K562 (cell line): ENCODE measurements around the gene ADSS1. TPM values are rescaled to one million over a fixed set of nuclear protein-coding genes. Genes with fewer than 3 reads are reported as not detected.
A peak's percentile ranks its signal among the peaks of the same experiment; 100 is the strongest.

Experiments used
- ATAC-seq: fragments of 200-7000 bp; cut with Tn5 transposase; 3 replicates; pipeline ENCODE4 v1.9.1; 2020; ENCODE audit warnings: moderate library complexity
- BruUV-seq: library from RNA; stranded (reverse); fragments of 400-500 nt; replicated peaks from 2 replicates; lab custom pipeline; 2021; lab: Mats Ljungman, UMichigan
- CTCF ChIA-PET: fragments of 300-600 bp; formaldehyde crosslinking; extraction: SDS; loops from one replicate; lab custom pipeline; 2021; ENCODE audit warnings: low intra/inter-chr PET ratio; lab: Yijun Ruan, JAX
- POLR2A ChIA-PET: fragments of 300-600, 350-650 bp; sonication (Branson Sonifier 250); formaldehyde crosslinking; extraction: SDS; loops from one replicate; lab custom pipeline; 2021; ENCODE audit warnings: antibody characterized with exemption, inconsistent platforms; lab: Yijun Ruan, JAX
- DNase-seq, 4 experiments: peaks; one replicate each; pipeline versions ENCODE4 v3.0.0 to v3.0.0-alpha.2; 2011 to 2018; ENCODE audit warnings: low spot score in 3 of 4, mixed read lengths in 3 of 4; ENCODE audit errors: extremely low read depth in 1 of 4
- FAIRE-seq: peaks from 2 replicates; lab custom pipeline; 2011; peaks lifted over from hg19 to GRCh38; lab: Jason Lieb, UNC
- H2AFZ ChIP-seq: 2 replicates; pipeline ENCODE4 v1.6.0; 2011; ENCODE audit warnings: low read depth, low read length, control low read depth, inconsistent platforms
- H3K27ac ChIP-seq: fragments of 200-600 bp; 3 replicates; pipeline ENCODE4 v1.8.0; 2011; ENCODE audit warnings: low read depth, mild to moderate bottlenecking, control low read depth, inconsistent platforms, low read length, moderate library complexity, mixed read lengths; ENCODE audit errors: extremely low read depth
- H3K27me3 ChIP-seq, 2 experiments: fragments of 300-600 bp in 1 of 2; 2 replicates in 1 of 2; 3 replicates in 1 of 2; pipeline versions ENCODE4 v1.6.0 to v1.8.0; 2011; ENCODE audit warnings: inconsistent platforms in 2 of 2, low read length in 2 of 2, mild to moderate bottlenecking in 1 of 2, mixed read lengths in 1 of 2, moderate library complexity in 1 of 2; ENCODE audit not compliant: control insufficient read depth in 2 of 2, insufficient read depth in 2 of 2
- H3K36me3 ChIP-seq: fragments of 300-600 bp; 3 replicates; pipeline ENCODE4 v1.8.0; 2011; ENCODE audit warnings: mild to moderate bottlenecking, low read length, inconsistent platforms; ENCODE audit not compliant: control insufficient read depth, insufficient read depth
- H3K4me1 ChIP-seq, 2 experiments: fragments of 200-600 bp in 1 of 2; replicated peaks in 1 of 2; 2 replicates in 1 of 2; 3 replicates in 1 of 2; pipeline versions ENCODE4 v1.5.1 to v1.8.0; 2011; ENCODE audit warnings: inconsistent platforms in 2 of 2, low read length in 2 of 2, mild to moderate bottlenecking in 1 of 2, mixed read lengths in 1 of 2, moderate library complexity in 1 of 2; ENCODE audit not compliant: control insufficient read depth in 2 of 2, insufficient read depth in 2 of 2
- H3K4me2 ChIP-seq: 2 replicates; pipeline ENCODE4 v1.6.1; 2011; ENCODE audit warnings: low read length, control low read depth, inconsistent platforms, mixed read lengths; ENCODE audit not compliant: insufficient read depth
- H3K4me3 ChIP-seq: fragments of 200-600 bp; sonication (generic), shearing (Covaris generic); 2 replicates; pipeline ENCODE4 v1.5.1; 2016; ENCODE audit warnings: control low read depth, inconsistent platforms
- H3K79me2 ChIP-seq: fragments of 200-600 bp; 3 replicates; pipeline ENCODE4 v1.8.0; 2011; ENCODE audit warnings: low read length, inconsistent platforms; ENCODE audit not compliant: control insufficient read depth, insufficient read depth
- H3K9ac ChIP-seq, 2 experiments: 2 replicates each; pipeline versions ENCODE4 v1.6.0 to v1.6.1; 2011; ENCODE audit warnings: low read depth in 2 of 2, low read length in 2 of 2, control low read depth in 1 of 2, inconsistent platforms in 1 of 2, mild to moderate bottlenecking in 1 of 2, mixed read lengths in 1 of 2; ENCODE audit not compliant: insufficient read depth in 1 of 2
- H3K9me1 ChIP-seq: one replicate; pipeline ENCODE4 v1.6.0; 2011; ENCODE audit warnings: inconsistent platforms, mild to moderate bottlenecking, low read length, moderate library complexity; ENCODE audit not compliant: control insufficient read depth, insufficient read depth
- H3K9me3 ChIP-seq: replicated peaks from 2 replicates; pipeline ENCODE4 v1.5.1; 2011; ENCODE audit warnings: low read depth, low read length, inconsistent platforms; ENCODE audit not compliant: control insufficient read depth, insufficient read depth
- H4K20me1 ChIP-seq: replicated peaks from 2 replicates; pipeline ENCODE4 v1.6.1; 2011; ENCODE audit warnings: low read length, inconsistent platforms, mixed read lengths; ENCODE audit not compliant: control insufficient read depth, insufficient read depth
- ELF1 ChIP-seq: fragments of 200-800 bp; sonication (Bioruptor generic); IDR thresholded peaks from 2 replicates; pipeline ENCODE4 v1.6.1; 2016; ENCODE audit warnings: missing genetic modification characterization, missing compliant biosample characterization
- ELF2 ChIP-seq: fragments of 250-450 bp; sonication (Bioruptor Pico); IDR thresholded peaks from 2 replicates; pipeline ENCODE4 v1.5.0; 2021; ENCODE audit warnings: mild to moderate bottlenecking
- EP400 ChIP-seq: fragments of 450-650 bp; IDR thresholded peaks from 2 replicates; pipeline ENCODE4 v1.6.1; 2017; ENCODE audit warnings: antibody characterized with exemption, mild to moderate bottlenecking, moderate library complexity
- KLF13 ChIP-seq: fragments of 450-650 bp; IDR thresholded peaks from 2 replicates; pipeline ENCODE4 v1.6.1; 2016; ENCODE audit warnings: missing genetic modification characterization, low read depth, mild to moderate bottlenecking, missing compliant biosample characterization, moderate library complexity, borderline replicate concordance
- MYC ChIP-seq, 2 experiments: fragments of 250-450 bp in 1 of 2; sonication (Bioruptor Pico) in 1 of 2; IDR thresholded peaks; 2 replicates each; pipeline versions ENCODE4 v1.5.1 to v1.6.1; 2012 to 2021; ENCODE audit warnings: low read depth in 2 of 2, borderline replicate concordance in 1 of 2, improper control_type of control experiment in 1 of 2, low read length in 1 of 2, mild to moderate bottlenecking in 1 of 2, moderate library complexity in 1 of 2
- PHF20 ChIP-seq: fragments of 450-650 bp; IDR thresholded peaks from 2 replicates; pipeline ENCODE4 v1.6.1; 2018; ENCODE audit not compliant: partially characterized antibody
- PURB ChIP-seq: sonication (generic); formaldehyde crosslinking; IDR thresholded peaks from 2 replicates; pipeline ENCODE4 v1.9.0; 2021; ENCODE audit warnings: low read depth, mild to moderate bottlenecking, missing genetic modification reagents
- SREBF2 ChIP-seq: sonication (generic); formaldehyde crosslinking; IDR thresholded peaks from 2 replicates; pipeline ENCODE4 v1.4.0; 2020; ENCODE audit warnings: mild to moderate bottlenecking, missing genetic modification reagents
- TAF15 ChIP-seq: fragments of 200-400 bp; formaldehyde crosslinking; IDR thresholded peaks from 2 replicates; pipeline ENCODE4 v1.6.1; 2017; ENCODE audit warnings: mild to moderate bottlenecking, low read depth, low read length, moderate library complexity
- TBL1XR1 ChIP-seq, 2 experiments: IDR thresholded peaks; 2 replicates each; pipeline ENCODE4 v1.6.1; 2012; ENCODE audit warnings: improper control_type of control experiment in 2 of 2, low read length in 2 of 2, mild to moderate bottlenecking in 1 of 2
- WGBS: fragments of 100-300 bp; shearing (Covaris generic); methylation state at CpG from one replicate; pipeline ENCODE4 v1.1.6; 2016; ENCODE audit warnings: low coverage, mixed read lengths; ENCODE audit not compliant: insufficient coverage; ENCODE audit errors: missing lambda C conversion rate; 5-methylcytosine and 5-hydroxymethylcytosine counted together
- in situ Hi-C: fragments of 300-500 bp; cut with MboI; formaldehyde crosslinking; loops from 4 replicates; pipeline ENCODE4 v1.15.0; 2018; ENCODE audit warnings: inconsistent platforms, mixed read lengths
- intact Hi-C: fragments of 100-400 bp; cut with micrococcal nuclease; formaldehyde crosslinking; loops from 2 replicates; pipeline ENCODE4 v1.14.2; 2022
- polyA plus RNA-seq, 8 experiments: library from polyadenylated mRNA; depleted of rRNA in 4 of 8; stranded (reverse) in 5 of 8; unstranded in 3 of 8; fragments of >200 nt; fragmentation: Nextera tagmentation in 2 of 8; fragmentation: Illumina TruSeq in 1 of 8; extraction: Ambion mirVana in 2 of 8; extraction: Trizol in 1 of 8; gene quantifications; 2 replicates each; pipeline versions ENCODE4 v1.2.1 to v1.2.3, GENCODE V29; 2011 to 2014; ENCODE audit warnings: inconsistent platforms in 1 of 8, missing spikeins in 1 of 8
- total RNA-seq, 7 experiments: library from RNA; depleted of rRNA in 6 of 7; stranded (reverse); fragments of >200 nt in 6 of 7; fragmentation: Illumina TruSeq in 2 of 7; extraction: Trizol in 2 of 7; gene quantifications; 2 replicates each; pipeline versions ENCODE4 v1.2.1 to v1.2.3, GENCODE V29; 2011 to 2021; ENCODE audit warnings: low replicate concordance in 1 of 7
- TF ChIP-seq, protein P1 (sequence below): IDR thresholded peaks from 3 replicates; pipeline ENCODE4 v1.6.1; 2011; ENCODE audit warnings: borderline replicate concordance, mild to moderate bottlenecking, moderate library complexity; ENCODE audit not compliant: insufficient read length; ENCODE audit errors: extremely low read depth

The ADSS1 gene
- total and polyA plus RNA-seq, 9 of the 15 experiments (the other 6 are each of a cell fraction or from before 2014, with no cell fraction given): 0.53 to 5.9 (median 3.9) TPM

DNA sequence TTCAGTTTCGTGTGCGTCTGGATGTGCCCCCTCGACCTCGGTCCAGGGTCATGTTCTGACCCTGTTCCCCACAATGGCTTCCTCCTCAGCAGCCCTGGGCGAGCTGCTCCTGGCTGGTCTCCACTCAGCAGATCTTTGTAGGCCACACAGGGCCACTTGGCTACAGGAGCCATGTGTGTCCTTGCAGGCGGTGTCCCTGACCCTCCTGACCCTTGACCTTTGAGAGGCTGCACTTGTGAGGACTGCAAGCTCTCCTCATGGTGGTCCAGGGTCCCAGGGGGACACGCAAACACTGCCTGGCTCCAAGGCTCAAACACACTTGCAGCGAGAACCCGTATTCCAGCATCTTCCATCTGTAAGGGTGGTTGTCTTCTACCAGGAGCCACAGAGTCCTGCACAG, 21.4 kb downstream of the ADSS1 start:
- BruUV-seq: no TSS peak
- ATAC-seq (no peak), FAIRE-seq (no peak), DNase-seq (no peak)
- no peaks in the 10 kb centered on the region for H4K20me1 ChIP-seq
- H3K79me2 ChIP-seq: no peaks in the 10 kb centered on the region
- ChIA-PET CTCF (no interaction called here), POLR2A (interaction anchor here (0.6 to 0.9 kb wide), 2 partner anchors 17 to 24 kb away, joined by 3 read pairs; no protein-coding TSS in a partner anchor)
- H2AFZ ChIP-seq: no peak overlapping the region
- H3K36me3 ChIP-seq: no peaks in the 10 kb centered on the region
- no peak overlapping the region for H3K27ac ChIP-seq
- in situ Hi-C loops (no loop called here), intact Hi-C loops (no loop called here)
- WGBS: 69% methylated on average over 7 of the region's 9 CpGs
- TF ChIP-seq ELF1 (tag) (no peak), KLF13 (no peak), PHF20 (no peak), TAF15 (no peak), SREBF2 (CRISPR knock-in tag) (no peak), EP400 (no peak), PURB (no peak), TBL1XR1 (IDR thresholded peaks at IDR 0.05; ENCODE audit: low read length in 2 of 2) (no peak), ELF2 (CRISPR knock-in tag) (no peak), MYC (IDR thresholded peaks at IDR 0.05; ENCODE audit: low read depth, low read length) (no peak), MYC (CRISPR knock-in tag; IDR thresholded peaks at IDR 0.05; ENCODE audit: borderline replicate concordance, low read depth) (no peak)
- TF ChIP-seq, protein P1, sequence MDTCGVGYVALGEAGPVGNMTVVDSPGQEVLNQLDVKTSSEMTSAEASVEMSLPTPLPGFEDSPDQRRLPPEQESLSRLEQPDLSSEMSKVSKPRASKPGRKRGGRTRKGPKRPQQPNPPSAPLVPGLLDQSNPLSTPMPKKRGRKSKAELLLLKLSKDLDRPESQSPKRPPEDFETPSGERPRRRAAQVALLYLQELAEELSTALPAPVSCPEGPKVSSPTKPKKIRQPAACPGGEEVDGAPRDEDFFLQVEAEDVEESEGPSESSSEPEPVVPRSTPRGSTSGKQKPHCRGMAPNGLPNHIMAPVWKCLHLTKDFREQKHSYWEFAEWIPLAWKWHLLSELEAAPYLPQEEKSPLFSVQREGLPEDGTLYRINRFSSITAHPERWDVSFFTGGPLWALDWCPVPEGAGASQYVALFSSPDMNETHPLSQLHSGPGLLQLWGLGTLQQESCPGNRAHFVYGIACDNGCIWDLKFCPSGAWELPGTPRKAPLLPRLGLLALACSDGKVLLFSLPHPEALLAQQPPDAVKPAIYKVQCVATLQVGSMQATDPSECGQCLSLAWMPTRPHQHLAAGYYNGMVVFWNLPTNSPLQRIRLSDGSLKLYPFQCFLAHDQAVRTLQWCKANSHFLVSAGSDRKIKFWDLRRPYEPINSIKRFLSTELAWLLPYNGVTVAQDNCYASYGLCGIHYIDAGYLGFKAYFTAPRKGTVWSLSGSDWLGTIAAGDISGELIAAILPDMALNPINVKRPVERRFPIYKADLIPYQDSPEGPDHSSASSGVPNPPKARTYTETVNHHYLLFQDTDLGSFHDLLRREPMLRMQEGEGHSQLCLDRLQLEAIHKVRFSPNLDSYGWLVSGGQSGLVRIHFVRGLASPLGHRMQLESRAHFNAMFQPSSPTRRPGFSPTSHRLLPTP: no peak
- H3K4me3 ChIP-seq: no peak overlapping the region
- no peaks in the 10 kb centered on the region for H3K27me3 ChIP-seq
- H3K9me3 ChIP-seq: no peaks in the 10 kb centered on the region
- H3K9me1 ChIP-seq: no peaks in the 10 kb centered on the region
- H3K4me1 ChIP-seq: peaks cover 0 to 24% of the 10 kb centered on the region in 2 experiments; a peak in 2 of 5 replicates
- no peak overlapping the region for H3K4me2 ChIP-seq
- 0 out of 4 replicates have a peak overlapping the region, but pooled peaks of 1 of the 2 experiments have one; percentile 52 for H3K9ac ChIP-seq
